Breast epithelium (tissue), 4 donors: ENCODE results near the gene WEE1. TPM values are rescaled to one million over a fixed set of nuclear protein-coding genes. Genes with fewer than 3 reads are reported as not detected.
"Not testable (repeated sequence)": the region's sequence is repeated elsewhere in the genome, so short reads cannot be mapped to it uniquely, and the experiment has no call there.

ENCODE experiments used
- DNase-seq, 2 donors: peaks; one replicate each; pipeline ENCODE4 v3.0.0-alpha.2; 2019; ENCODE audit warnings: low spot score in 2 of 2
- H3K27ac ChIP-seq, 2 donors: fragments of 200-600 bp; sonication (generic) in 1 of 2; one replicate each; pipeline ENCODE4 v1.5.1; 2016 to 2019; ENCODE audit warnings: mild to moderate bottlenecking in 1 of 2
- H3K27me3 ChIP-seq, 2 donors: fragments of 200-600 bp; sonication (generic) in 1 of 2; one replicate each; pipeline versions ENCODE4 v1.5.1 to v1.6.0; 2017 to 2019; ENCODE audit warnings: control low read depth in 1 of 2, mild to moderate bottlenecking in 1 of 2
- H3K36me3 ChIP-seq: fragments of 200-600 bp; one replicate; pipeline ENCODE4 v1.5.1; 2019
- H3K4me1 ChIP-seq, 2 donors: fragments of 200-600 bp; sonication (generic); one replicate each; pipeline ENCODE4 v1.5.1; 2016 to 2019; ENCODE audit warnings: control low read depth in 1 of 2
- H3K4me3 ChIP-seq, 3 donors: fragments of 200-600 bp; sonication (generic); 1 replicate in 2 of 3; 2 replicates in 1 of 3; pipeline ENCODE4 v1.5.1; 2016 to 2019; ENCODE audit warnings: mild to moderate bottlenecking in 3 of 3, moderate library complexity in 2 of 3
- H3K9me3 ChIP-seq, 2 donors: fragments of 200-600 bp; sonication (generic) in 1 of 2; one replicate each; pipeline ENCODE4 v1.5.1; 2016 to 2019; ENCODE audit warnings: control low read depth in 1 of 2
- POLR2A ChIP-seq: fragments of 450-650 bp; IDR thresholded peaks from one replicate; pipeline ENCODE4 v1.6.1; 2016; ENCODE audit warnings: antibody characterized with exemption, mild to moderate bottlenecking, moderate library complexity
- POLR2AphosphoS5 ChIP-seq, 3 donors: sonication (generic); formaldehyde crosslinking; IDR thresholded peaks; one replicate each; pipeline ENCODE4 v1.6.1; 2017; ENCODE audit warnings: antibody characterized with exemption in 3 of 3
- intact Hi-C: fragments of 100-400 bp; cut with DNase I; formaldehyde crosslinking; loops from one replicate; pipeline ENCODE4 v1.15.1; 2023; ENCODE audit warnings: low total_unique reads
- total RNA-seq, 3 donors: library from RNA; depleted of rRNA; stranded (reverse); fragments of >200 nt; gene quantifications; one replicate each; pipeline ENCODE4 v1.1.0, GENCODE V29; 2016
- TF ChIP-seq, protein P1 (sequence below), 3 donors: fragments of 450-650 bp; IDR thresholded peaks; one replicate each; pipeline ENCODE4 v1.5.1; 2016 to 2017; ENCODE audit warnings: antibody characterized with exemption in 3 of 3, mild to moderate bottlenecking in 3 of 3, moderate library complexity in 3 of 3

The WEE1 gene
- total RNA-seq, 3 donors from 2014 or later: 25.0 to 128 (median 66.5) TPM

DNA sequence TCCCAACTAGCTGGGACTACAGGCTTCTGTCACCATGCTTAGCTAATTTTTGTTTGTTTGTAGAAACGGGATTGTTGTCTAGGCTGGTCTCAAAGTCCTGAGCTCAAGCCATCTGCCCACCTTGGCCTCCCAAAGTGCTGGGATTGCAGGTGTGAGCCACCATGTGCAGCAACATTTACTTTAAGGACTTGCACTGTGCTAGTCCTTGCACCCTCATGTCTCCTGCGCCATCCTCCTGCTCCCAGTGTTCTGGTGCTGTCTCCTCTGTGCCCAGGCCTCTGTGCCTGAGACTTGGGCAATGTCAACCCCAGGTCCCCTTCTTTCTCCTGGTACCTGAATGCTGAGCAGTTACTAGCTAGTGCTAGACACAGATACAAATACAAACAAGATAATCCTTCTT, 26.7 kb downstream of the WEE1 start:
- no peak for DNase-seq
- Histone ChIP-seq H3K4me3 (no peak overlapping the region), H3K27ac (no peak overlapping the region), H3K27me3 (no peaks in the 10 kb centered on the region), H3K9me3 (no peaks in the 10 kb centered on the region), H3K36me3 (no peaks in the 10 kb centered on the region), H3K4me1 (no peaks in the 10 kb centered on the region)
- intact Hi-C loops: no loop called here
- TF ChIP-seq POLR2AphosphoS5 (IDR thresholded peaks at IDR 0.05) (no peak), POLR2A (no peak)
- TF ChIP-seq, protein P1, sequence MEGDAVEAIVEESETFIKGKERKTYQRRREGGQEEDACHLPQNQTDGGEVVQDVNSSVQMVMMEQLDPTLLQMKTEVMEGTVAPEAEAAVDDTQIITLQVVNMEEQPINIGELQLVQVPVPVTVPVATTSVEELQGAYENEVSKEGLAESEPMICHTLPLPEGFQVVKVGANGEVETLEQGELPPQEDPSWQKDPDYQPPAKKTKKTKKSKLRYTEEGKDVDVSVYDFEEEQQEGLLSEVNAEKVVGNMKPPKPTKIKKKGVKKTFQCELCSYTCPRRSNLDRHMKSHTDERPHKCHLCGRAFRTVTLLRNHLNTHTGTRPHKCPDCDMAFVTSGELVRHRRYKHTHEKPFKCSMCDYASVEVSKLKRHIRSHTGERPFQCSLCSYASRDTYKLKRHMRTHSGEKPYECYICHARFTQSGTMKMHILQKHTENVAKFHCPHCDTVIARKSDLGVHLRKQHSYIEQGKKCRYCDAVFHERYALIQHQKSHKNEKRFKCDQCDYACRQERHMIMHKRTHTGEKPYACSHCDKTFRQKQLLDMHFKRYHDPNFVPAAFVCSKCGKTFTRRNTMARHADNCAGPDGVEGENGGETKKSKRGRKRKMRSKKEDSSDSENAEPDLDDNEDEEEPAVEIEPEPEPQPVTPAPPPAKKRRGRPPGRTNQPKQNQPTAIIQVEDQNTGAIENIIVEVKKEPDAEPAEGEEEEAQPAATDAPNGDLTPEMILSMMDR (IDR thresholded peaks at IDR 0.05): no peak

DNA sequence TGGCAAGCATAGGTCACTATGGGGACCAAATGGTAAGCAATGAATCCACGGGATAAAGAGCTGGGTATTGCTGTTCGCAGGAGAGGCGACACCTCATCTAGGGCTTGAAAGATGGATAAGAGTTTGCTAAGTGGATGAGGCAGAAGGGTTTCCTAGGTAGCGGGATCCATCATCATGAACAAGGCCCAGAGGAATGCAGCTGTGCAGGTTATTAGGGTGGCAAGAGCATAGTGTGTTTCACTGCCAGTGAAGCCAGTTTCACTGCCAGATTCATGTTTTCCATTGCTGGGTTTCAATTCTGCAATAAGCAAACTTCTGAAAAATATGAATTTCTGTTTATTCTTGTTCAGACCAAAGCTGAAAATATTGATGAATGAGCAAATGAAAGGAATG, 27.2 kb downstream of the WEE1 start:
- Histone ChIP-seq H3K27me3 (no peaks in the 10 kb centered on the region), H3K4me3 (no peak overlapping the region), H3K9me3 (no peaks in the 10 kb centered on the region), H3K4me1 (no peaks in the 10 kb centered on the region), H3K36me3 (no peaks in the 10 kb centered on the region), H3K27ac (peak overlapping the region; percentile 3 to 47)
- DNase-seq: no peak
- intact Hi-C loops: no loop called here
- TF ChIP-seq, protein P1 (IDR thresholded peaks at IDR 0.05): no peak
- TF ChIP-seq POLR2A (no peak), POLR2AphosphoS5 (IDR thresholded peaks at IDR 0.05) (peak in 1 of 3 donors; percentile 32)

DNA sequence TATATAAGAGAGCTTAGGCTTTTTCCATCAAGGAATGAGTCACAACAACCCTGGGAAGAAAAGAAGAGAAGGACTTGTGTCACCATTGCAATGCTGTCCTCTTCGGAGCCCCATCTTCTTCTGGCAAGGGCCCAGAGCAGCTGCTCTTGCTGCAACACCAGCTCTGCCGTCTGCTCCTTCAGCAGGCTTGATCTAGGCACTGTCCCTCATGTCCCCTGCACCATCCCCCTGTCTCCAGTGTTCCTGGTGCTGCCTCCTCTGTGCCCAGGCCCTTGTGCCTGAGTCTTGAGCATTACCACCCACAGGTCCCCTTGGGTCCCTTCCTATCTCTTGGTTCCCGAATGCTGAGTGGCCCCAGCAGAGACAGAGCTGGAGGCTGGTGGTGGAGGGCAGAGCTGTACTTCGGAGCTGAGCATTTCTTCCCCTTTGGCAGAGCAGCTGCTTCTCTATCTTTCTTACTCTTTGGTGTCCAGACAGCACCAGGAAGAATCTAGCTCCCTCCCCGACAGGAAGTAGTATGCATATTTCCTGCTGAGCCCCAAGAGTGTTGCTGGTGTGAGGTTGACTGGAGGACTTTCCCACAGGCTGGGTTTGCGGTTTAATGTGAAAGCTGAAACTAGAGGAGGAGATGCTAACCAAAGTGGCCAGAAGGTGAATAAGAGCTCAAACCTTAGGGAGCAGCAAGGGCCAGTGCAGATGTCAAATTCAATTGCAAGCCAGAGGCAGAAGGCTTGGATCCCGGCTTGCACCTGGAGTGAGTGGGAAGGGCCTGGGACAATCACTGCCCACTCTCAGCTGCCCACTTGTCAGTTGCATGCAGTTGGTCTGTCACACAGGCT, 27.8 kb downstream of the WEE1 start:
- H3K27ac ChIP-seq: peak overlapping the region; percentile 47 to 69
- H3K9me3 ChIP-seq: no peaks in the 10 kb centered on the region
- H3K4me1 ChIP-seq: no peaks in the 10 kb centered on the region
- H3K27me3 ChIP-seq: no peaks in the 10 kb centered on the region
- DNase-seq: no peak
- intact Hi-C loops: no loop called here
- TF ChIP-seq, protein P1 (IDR thresholded peaks at IDR 0.05): no peak
- TF ChIP-seq POLR2A: no peak
- TF ChIP-seq POLR2AphosphoS5 (IDR thresholded peaks at IDR 0.05): no peak
- no peak overlapping the region for H3K4me3 ChIP-seq
- no peaks in the 10 kb centered on the region for H3K36me3 ChIP-seq

DNA sequence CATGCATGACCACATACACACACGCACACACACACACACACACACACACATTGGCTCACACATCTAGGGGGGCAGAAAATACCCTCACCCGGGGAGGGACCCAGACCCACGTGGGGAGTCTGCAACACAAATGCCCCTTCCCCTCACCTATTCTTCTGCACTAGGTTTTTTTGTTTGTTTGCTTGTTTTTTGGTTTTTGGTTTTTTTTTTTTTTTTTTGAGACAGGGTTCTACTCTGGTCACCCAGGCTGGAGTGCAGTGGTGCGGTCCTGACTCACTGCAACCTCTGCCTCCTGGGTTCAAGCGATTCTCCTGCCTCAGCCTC, 28.4 kb downstream of the WEE1 start:
- DNase-seq: no peak
- TF ChIP-seq, protein P1 (IDR thresholded peaks at IDR 0.05): no peak
- no peak for TF ChIP-seq POLR2AphosphoS5 (IDR thresholded peaks at IDR 0.05)
- no peak for TF ChIP-seq POLR2A
- no peaks in the 10 kb centered on the region for H3K27me3 ChIP-seq
- H3K9me3 ChIP-seq: no peaks in the 10 kb centered on the region
- H3K4me3 ChIP-seq: no peak overlapping the region
- H3K36me3 ChIP-seq: no peaks in the 10 kb centered on the region
- peak overlapping the region in 1 of 2 donors; percentile 47 for H3K27ac ChIP-seq
- intact Hi-C loops: no loop called here
- no peaks in the 10 kb centered on the region for H3K4me1 ChIP-seq

DNA sequence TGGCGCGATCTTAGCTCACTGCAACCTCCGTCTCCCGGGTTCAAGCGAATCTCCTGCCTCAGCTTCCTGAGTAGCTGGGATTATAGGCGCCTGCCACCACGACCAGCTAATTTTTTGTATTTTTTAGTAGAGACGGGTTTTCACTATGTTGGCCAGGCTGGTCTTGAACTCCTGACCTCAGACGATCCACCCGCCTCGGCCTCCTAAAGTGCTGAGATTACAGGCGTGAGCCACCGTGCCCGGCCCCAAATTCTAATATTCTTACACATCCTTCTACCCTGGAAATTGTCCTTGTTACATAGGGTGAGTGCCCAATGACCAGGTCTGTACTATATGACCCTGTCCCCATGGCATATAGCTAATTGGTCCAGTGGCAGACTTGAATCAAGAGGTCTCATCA, 29.7 kb downstream of the WEE1 start:
- H3K9me3 ChIP-seq, H3K27ac ChIP-seq, H3K4me3 ChIP-seq, intact Hi-C loops, H3K4me1 ChIP-seq, H3K27me3 ChIP-seq, H3K36me3 ChIP-seq: not testable (repeated sequence)
- DNase-seq: peak in 1 of 2 donors; percentile 6
